Stomach smooth muscle (tissue), 2 donors: Measurements from ENCODE around the gene VPS37D.

Source experiments
- H3K27ac ChIP-seq: one replicate; pipeline ENCODE4 v1.7.0; 2013; ENCODE audit warnings: mild to moderate bottlenecking, low read length, inconsistent platforms
- H3K27me3 ChIP-seq, 2 donors: one replicate each; pipeline ENCODE4 v1.7.0; 2013; ENCODE audit warnings: low read length in 2 of 2; ENCODE audit not compliant: insufficient read depth in 2 of 2, control insufficient read depth in 1 of 2
- H3K36me3 ChIP-seq, 2 donors: one replicate each; pipeline ENCODE4 v1.7.0; 2013; ENCODE audit warnings: low read length in 2 of 2; ENCODE audit not compliant: control insufficient read depth in 2 of 2, insufficient read depth in 2 of 2
- H3K4me1 ChIP-seq: one replicate; pipeline ENCODE4 v1.7.0; 2013; ENCODE audit warnings: low read length; ENCODE audit not compliant: control insufficient read depth, insufficient read depth
- H3K4me3 ChIP-seq, 2 donors: one replicate each; pipeline ENCODE4 v1.7.0; 2013; ENCODE audit warnings: low read length in 2 of 2
- H3K9ac ChIP-seq, 2 donors: one replicate each; pipeline ENCODE4 v1.7.0; 2013; ENCODE audit warnings: low read length in 2 of 2, mild to moderate bottlenecking in 1 of 2
- H3K9me3 ChIP-seq, 2 donors: one replicate each; pipeline ENCODE4 v1.7.0; 2013; ENCODE audit warnings: low read length in 2 of 2; ENCODE audit not compliant: control insufficient read depth in 2 of 2
- donor health status: healthy.
- donor health status: Pancreatic carcinoma.

Gene VPS37D

DNA sequence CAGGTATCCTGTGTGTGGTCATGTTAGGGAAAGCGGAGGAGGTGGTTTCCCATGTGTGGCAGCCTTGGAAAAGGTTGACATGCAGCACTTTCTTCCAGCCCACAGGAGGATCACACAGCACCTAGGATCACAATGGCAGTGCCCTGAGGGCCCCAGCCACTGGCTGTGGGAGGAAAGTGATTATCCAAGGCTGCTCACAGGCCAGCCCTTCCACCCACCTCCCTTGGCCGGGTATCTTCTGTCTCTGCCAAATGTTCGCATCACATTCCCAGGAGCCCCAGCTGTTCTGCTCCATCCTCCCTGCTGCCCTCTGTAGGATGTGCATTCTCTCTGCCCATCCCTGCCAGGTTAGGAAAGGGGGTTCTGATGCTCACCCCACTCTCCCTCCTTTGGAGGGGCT lies 40.8 kb upstream of the VPS37D start:
- H3K27me3 ChIP-seq = peaks cover 37 to 39% of the 10 kb centered on the region in 2 donors

DNA sequence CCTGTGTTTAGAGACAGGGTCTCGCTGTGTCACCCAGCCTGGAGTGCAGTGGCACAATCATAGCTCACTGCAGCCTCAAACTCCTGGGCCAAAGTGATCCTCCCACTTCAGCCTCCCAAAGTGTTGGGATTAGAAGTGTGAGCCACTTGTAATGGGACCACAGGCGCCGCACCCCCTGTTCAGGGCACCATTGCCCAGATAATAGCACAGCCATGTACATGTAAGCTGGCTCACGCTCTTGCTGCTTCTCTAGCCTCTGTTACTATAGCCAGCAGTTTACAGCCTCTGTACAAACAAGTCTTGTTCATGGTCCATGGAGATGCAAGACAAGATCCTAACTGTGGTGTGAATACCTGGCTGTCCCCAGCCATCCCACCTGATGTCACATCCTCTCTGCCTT lies 39.1 kb upstream of the VPS37D start:
- Histone ChIP-seq H3K9me3 (no peaks in the 10 kb centered on the region), H3K4me3 (no peak overlapping the region), H3K9ac (no peak overlapping the region), H3K27ac (no peak overlapping the region), H3K27me3 (peaks cover 27 to 32% of the 10 kb centered on the region in 2 donors), H3K36me3 (no peaks in the 10 kb centered on the region), H3K4me1 (peaks cover 9% of the 10 kb centered on the region)

More for the DNA sequence above, 40.8 kb upstream of the VPS37D start:
- Histone ChIP-seq H3K9me3 (no peaks in the 10 kb centered on the region), H3K4me3 (no peak overlapping the region), H3K27ac (no peak overlapping the region), H3K4me1 (peaks cover 15% of the 10 kb centered on the region), H3K36me3 (no peaks in the 10 kb centered on the region), H3K9ac (no peak overlapping the region)

DNA sequence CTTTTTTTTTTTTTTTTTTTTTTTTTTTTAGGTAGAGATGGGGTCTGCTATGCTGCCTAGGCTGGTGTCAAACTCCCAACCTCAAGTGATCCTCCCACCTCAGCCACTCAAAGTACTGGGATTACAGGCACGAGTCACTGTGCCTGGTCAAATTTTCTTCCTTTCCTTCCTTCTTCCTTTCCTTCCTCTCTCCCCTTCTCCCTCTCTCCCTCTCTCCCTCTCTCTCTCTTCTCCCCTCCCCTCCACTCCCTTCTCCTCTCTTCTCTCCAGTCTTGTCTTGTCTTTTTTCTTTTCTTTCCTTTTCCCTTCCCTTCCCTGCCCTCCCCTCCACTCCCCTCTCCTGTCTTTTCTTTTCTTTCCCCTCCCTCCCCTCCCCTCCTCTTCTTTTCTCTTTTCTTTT lies 36.1 kb upstream of the VPS37D start:
- H3K27me3 ChIP-seq = peaks cover 8 to 20% of the 10 kb centered on the region in 2 donors
- no peaks in the 10 kb centered on the region for H3K36me3 ChIP-seq
- peaks cover 3% of the 10 kb centered on the region for H3K4me1 ChIP-seq
- no peak overlapping the region for H3K4me3 ChIP-seq
- H3K27ac ChIP-seq = no peak overlapping the region
- no peak overlapping the region for H3K9ac ChIP-seq
- no peaks in the 10 kb centered on the region for H3K9me3 ChIP-seq

DNA sequence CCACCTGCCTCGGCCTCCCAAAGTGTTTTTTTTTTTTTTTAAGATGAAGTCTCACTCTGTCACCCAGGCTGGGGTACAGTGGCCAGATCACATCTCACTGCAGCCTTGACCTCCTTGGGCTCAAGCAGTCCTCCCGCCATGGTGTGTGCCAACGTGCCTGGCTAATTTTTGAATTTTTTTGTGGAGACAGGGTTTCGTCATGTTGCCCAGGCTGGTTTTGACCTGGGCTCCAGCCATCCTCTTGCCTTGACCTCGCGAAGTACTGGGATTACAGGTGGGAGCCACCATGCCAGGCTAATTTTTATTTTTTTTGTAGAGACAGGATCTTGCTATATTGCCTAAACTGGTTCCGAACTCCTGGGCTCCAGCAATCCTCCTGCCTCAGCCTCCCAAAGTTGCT lies 34.3 kb upstream of the VPS37D start:
- no peak overlapping the region for H3K4me3 ChIP-seq
- no peak overlapping the region for H3K27ac ChIP-seq
- H3K27me3 ChIP-seq = peaks cover 4 to 13% of the 10 kb centered on the region in 2 donors
- peaks cover 3% of the 10 kb centered on the region for H3K4me1 ChIP-seq
- H3K9ac ChIP-seq = no peak overlapping the region
- no peaks in the 10 kb centered on the region for H3K36me3 ChIP-seq
- no peaks in the 10 kb centered on the region for H3K9me3 ChIP-seq

DNA sequence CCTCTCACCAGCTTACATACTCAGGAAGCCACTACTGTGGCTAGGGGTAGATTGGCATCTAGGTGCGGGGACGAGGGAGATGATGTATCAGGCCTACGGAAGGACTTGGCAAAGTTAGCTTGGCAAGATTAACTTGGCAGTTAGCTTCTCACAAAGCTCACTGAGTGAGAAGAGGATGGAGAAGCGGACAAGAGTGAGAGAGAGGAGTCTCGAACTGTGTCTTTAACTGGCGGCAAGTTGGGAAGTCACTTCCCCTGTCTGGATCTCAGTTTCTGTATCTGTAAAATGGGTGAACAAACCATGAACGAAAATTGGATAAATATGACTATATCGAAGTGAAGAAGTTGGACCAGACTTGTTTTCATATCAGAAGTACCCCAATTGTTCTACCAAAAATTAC lies 33.8 kb upstream of the VPS37D start:
- H3K4me1 ChIP-seq = peaks cover 3% of the 10 kb centered on the region
- no peaks in the 10 kb centered on the region for H3K36me3 ChIP-seq
- no peak overlapping the region for H3K9ac ChIP-seq
- no peaks in the 10 kb centered on the region for H3K9me3 ChIP-seq
- peaks cover 4 to 9% of the 10 kb centered on the region in 2 donors for H3K27me3 ChIP-seq
- H3K4me3 ChIP-seq = no peak overlapping the region
- no peak overlapping the region for H3K27ac ChIP-seq

DNA sequence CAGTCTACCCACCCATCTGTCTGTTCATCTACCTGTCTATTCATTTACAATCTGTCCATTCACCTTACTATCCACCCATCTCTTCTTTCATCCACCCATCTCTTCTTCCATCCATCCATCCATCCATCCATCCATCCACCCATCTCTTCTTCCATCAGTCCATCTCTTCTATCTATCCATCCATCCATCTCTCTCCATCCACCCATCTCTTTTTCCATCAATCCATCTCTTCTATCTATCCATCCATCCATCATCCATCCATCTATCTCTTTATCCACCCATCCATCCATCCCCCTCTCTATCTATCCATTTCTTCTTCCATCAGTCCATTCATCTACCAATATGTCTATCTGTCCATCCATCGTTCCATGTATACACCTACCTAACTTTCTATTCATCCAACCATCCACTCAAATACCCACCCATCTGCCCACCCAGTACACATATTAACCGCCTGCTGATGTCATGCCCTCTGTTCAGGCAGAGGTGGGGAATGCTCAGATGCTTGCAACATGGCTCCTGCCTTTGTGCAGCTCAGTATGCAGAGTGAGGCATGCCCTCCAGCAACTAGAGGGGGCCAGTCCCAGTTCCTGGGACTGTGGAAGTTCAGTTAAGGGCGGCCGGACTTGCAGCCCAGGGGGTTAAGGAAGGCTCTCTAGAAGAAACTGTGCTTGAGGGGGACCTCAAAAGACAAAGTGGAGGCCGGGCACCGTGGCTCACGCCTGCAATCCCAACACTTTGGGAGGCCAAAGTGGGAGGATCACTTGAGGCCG lies 32.0 kb upstream of the VPS37D start:
- H3K36me3 ChIP-seq = no peaks in the 10 kb centered on the region
- no peak overlapping the region for H3K4me3 ChIP-seq
- H3K9me3 ChIP-seq = no peaks in the 10 kb centered on the region
- H3K9ac ChIP-seq = no peak overlapping the region
- peaks cover 2 to 5% of the 10 kb centered on the region in 2 donors for H3K27me3 ChIP-seq
- H3K4me1 ChIP-seq = peaks cover 3% of the 10 kb centered on the region
- no peak overlapping the region for H3K27ac ChIP-seq

DNA sequence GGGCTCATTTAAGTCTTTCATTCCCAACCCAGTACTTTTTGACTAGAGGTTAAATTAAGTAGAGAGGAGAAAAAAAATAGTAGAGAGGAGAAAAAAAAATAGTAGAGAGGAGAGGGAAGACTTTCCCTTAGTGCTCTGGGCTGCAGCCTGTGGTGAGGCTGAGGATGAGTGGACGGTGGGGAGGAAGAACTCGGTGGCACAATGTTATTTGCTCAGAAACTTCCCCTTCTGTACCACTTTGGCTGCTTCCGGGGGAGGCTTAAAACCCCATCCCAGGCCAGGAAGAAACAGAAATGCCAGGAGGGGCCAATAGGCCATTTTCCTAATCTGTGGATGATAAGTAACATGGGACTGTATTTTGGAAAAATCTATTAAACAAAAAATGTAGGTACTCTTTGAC lies 28.7 kb upstream of the VPS37D start:
- no peak overlapping the region for H3K9ac ChIP-seq
- H3K36me3 ChIP-seq = no peaks in the 10 kb centered on the region
- no peak overlapping the region for H3K27ac ChIP-seq
- peaks cover 0 to 7% of the 10 kb centered on the region in 2 donors for H3K9me3 ChIP-seq
- no peak overlapping the region for H3K4me3 ChIP-seq
- H3K4me1 ChIP-seq = peaks cover 3% of the 10 kb centered on the region
- H3K27me3 ChIP-seq = peaks cover 0 to 5% of the 10 kb centered on the region in 2 donors

DNA sequence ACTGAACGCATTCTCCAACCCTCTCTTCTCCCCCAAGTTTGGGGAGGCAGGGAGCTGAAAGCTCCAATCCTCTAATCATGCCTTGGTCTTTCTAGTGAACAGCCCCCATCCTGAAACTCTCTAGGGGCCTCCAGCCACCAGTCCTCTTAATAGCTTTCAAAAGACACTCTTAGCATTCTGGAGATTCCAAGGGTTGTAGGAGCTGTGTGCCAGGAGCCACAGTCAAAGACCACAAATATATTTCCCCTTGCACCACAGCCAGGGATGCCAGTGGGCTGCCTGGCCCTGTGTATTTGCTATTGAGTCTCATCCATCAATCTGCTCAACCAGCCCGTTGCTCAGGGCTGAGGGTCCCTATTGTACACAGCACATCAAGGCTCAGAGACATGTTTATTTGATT lies 24.8 kb upstream of the VPS37D start:
- H3K36me3 ChIP-seq = no peaks in the 10 kb centered on the region
- peaks cover 0 to 7% of the 10 kb centered on the region in 2 donors for H3K9me3 ChIP-seq
- peaks cover 12 to 24% of the 10 kb centered on the region in 2 donors for H3K27me3 ChIP-seq
- peaks cover 4% of the 10 kb centered on the region for H3K4me1 ChIP-seq
- no peak overlapping the region for H3K9ac ChIP-seq
- no peak overlapping the region for H3K27ac ChIP-seq
- H3K4me3 ChIP-seq = no peak overlapping the region

DNA sequence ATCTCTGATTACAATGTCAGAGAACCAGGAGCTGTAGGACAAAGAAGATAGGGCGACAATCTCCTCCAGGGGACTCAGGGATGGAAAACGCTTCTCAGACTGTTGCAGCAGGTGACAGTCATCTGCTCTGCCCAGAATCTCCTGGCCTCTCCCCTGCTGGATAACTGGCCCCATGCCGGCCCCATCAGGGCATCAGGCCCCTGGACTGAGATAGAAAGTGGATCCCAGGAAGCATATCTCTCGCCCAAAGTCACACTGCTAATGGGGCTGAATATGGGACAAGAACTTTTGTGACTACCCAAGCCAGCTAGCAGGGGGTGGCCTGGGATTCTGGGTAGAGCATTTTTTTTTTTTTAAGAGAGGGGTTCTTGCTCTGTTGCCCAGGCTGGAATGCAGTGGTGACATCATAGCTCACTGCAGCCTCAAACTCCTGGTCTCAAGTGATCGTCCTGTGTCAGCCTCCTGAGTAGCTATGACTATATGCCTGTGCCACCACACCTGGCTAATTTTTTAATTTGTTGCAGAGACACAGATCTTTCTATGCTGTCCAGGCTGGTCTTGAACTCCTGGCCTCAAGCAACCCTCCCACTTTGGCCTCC lies 22.8 kb upstream of the VPS37D start:
- no peaks in the 10 kb centered on the region for H3K36me3 ChIP-seq
- no peak overlapping the region for H3K9ac ChIP-seq
- peaks cover 0 to 7% of the 10 kb centered on the region in 2 donors for H3K9me3 ChIP-seq
- peaks cover 8% of the 10 kb centered on the region for H3K4me1 ChIP-seq
- no peak overlapping the region for H3K27ac ChIP-seq
- no peak overlapping the region for H3K4me3 ChIP-seq
- peaks cover 21 to 26% of the 10 kb centered on the region in 2 donors for H3K27me3 ChIP-seq

DNA sequence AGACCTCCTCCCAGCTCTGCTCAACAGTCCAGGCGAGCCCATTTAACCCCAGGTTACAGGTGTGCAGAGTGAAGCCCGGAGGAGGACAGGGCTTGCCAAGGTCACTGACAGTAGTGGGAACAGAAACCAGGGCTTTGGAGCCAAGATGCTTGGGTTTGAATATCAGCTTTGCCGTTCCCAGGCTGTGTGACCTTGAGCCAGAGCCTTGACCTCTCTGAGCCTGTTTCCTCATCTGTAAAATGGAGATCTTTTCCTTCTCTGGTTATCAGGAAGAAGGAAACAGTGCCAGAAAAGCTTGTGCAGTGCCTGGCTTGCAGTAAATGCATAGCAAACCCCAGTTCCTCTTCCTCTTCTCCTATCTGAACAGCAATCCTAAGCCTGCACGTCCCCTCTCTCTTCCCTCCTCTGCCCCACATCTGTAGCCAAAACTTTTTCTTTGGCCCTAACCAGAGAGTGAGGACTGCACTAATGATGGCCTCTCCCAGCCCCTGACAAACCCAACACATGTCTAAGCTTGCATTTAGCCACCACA lies 21.9 kb upstream of the VPS37D start:
- Histone ChIP-seq H3K27ac (no peak overlapping the region), H3K4me1 (peaks cover 8% of the 10 kb centered on the region), H3K9ac (no peak overlapping the region), H3K4me3 (no peak overlapping the region), H3K27me3 (peaks cover 21 to 28% of the 10 kb centered on the region in 2 donors), H3K36me3 (no peaks in the 10 kb centered on the region), H3K9me3 (peaks cover 0 to 7% of the 10 kb centered on the region in 2 donors)
